Neuronal stem cell (in vitro differentiated cells): ENCODE results near the gene TRPC5OS.

ENCODE experiments used
- DNase-seq: peaks from one replicate; pipeline ENCODE4 v3.0.0-alpha.2; 2013; ENCODE audit warnings: low spot score
- H2AFZ ChIP-seq: one replicate; pipeline ENCODE4 v1.6.1; 2013; ENCODE audit warnings: mild to moderate bottlenecking, low read length, inconsistent platforms
- H2AK5ac ChIP-seq: 2 replicates; pipeline ENCODE4 v1.6.1; 2013; ENCODE audit warnings: low read depth, mild to moderate bottlenecking, inconsistent platforms, low read length, moderate library complexity, mixed read lengths
- H2BK120ac ChIP-seq: 2 replicates; pipeline ENCODE4 v1.6.1; 2013; ENCODE audit warnings: low read depth, mild to moderate bottlenecking, inconsistent platforms, low read length, moderate library complexity, mixed read lengths
- H2BK12ac ChIP-seq: one replicate; pipeline ENCODE4 v1.6.1; 2013; ENCODE audit warnings: low read length, inconsistent platforms
- H2BK15ac ChIP-seq: 2 replicates; pipeline ENCODE4 v1.6.1; 2013; ENCODE audit warnings: mild to moderate bottlenecking, low read length, inconsistent platforms, mixed read lengths
- H2BK5ac ChIP-seq: one replicate; pipeline ENCODE4 v1.6.1; 2013; ENCODE audit warnings: inconsistent platforms, mild to moderate bottlenecking, low read length, moderate library complexity
- H3K14ac ChIP-seq: one replicate; pipeline ENCODE4 v1.6.1; 2013; ENCODE audit warnings: low read length, inconsistent platforms
- H3K18ac ChIP-seq: 2 replicates; pipeline ENCODE4 v1.6.1; 2013; ENCODE audit warnings: low read length, inconsistent platforms
- H3K23ac ChIP-seq: 2 replicates; pipeline ENCODE4 v1.6.1; 2013; ENCODE audit warnings: low read depth, mild to moderate bottlenecking, mixed read lengths, low read length, inconsistent platforms; ENCODE audit not compliant: poor library complexity
- H3K27ac ChIP-seq: replicated peaks from 3 replicates; pipeline ENCODE4 v1.5.1; 2013; ENCODE audit warnings: low read length, inconsistent platforms
- H3K27me3 ChIP-seq, 3 experiments: 2 replicates each; pipeline ENCODE4 v1.6.1; 2013; ENCODE audit warnings: low read length in 3 of 3, mild to moderate bottlenecking in 2 of 3, inconsistent platforms in 1 of 3, low read depth in 1 of 3, mixed read lengths in 1 of 3, moderate library complexity in 1 of 3; ENCODE audit not compliant: control insufficient read depth in 3 of 3, insufficient read depth in 3 of 3
- H3K36me3 ChIP-seq, 2 donors: replicated peaks in 1 of 2; 2 replicates each; pipeline ENCODE4 v1.6.1; 2013; ENCODE audit warnings: low read length in 2 of 2; ENCODE audit not compliant: control insufficient read depth in 2 of 2, insufficient read depth in 2 of 2
- H3K4ac ChIP-seq: 2 replicates; pipeline ENCODE4 v1.6.1; 2013; ENCODE audit warnings: inconsistent platforms, mild to moderate bottlenecking, low read length, moderate library complexity
- H3K4me1 ChIP-seq, 2 donors: 1 replicate in 1 of 2; 2 replicates in 1 of 2; pipeline ENCODE4 v1.6.1; 2013; ENCODE audit warnings: low read length in 2 of 2, low read depth in 1 of 2; ENCODE audit not compliant: control insufficient read depth in 2 of 2, insufficient read depth in 1 of 2
- H3K4me2 ChIP-seq: one replicate; pipeline ENCODE4 v1.6.1; 2013; ENCODE audit warnings: mild to moderate bottlenecking, low read length, inconsistent platforms; ENCODE audit not compliant: insufficient read depth, poor library complexity, severe bottlenecking
- H3K4me3 ChIP-seq, 2 donors: 2 replicates each; pipeline ENCODE4 v1.5.1; 2013; ENCODE audit warnings: low read length in 2 of 2, mild to moderate bottlenecking in 2 of 2, inconsistent platforms in 1 of 2, moderate library complexity in 1 of 2
- H3K79me1 ChIP-seq: one replicate; pipeline ENCODE4 v1.6.1; 2013; ENCODE audit warnings: low read depth, mild to moderate bottlenecking, inconsistent platforms, low read length, moderate library complexity
- H3K9ac ChIP-seq: one replicate; pipeline ENCODE4 v1.6.1; 2013; ENCODE audit warnings: mild to moderate bottlenecking, low read depth, low read length, inconsistent platforms; ENCODE audit not compliant: poor library complexity
- H3K9me3 ChIP-seq, 2 donors: replicated peaks in 1 of 2; 2 replicates each; pipeline versions ENCODE3 to v1.6.1; 2013; ENCODE audit warnings: low read length in 2 of 2, mild to moderate bottlenecking in 2 of 2, inconsistent platforms in 1 of 2, low read depth in 1 of 2, mixed read lengths in 1 of 2, moderate library complexity in 1 of 2; ENCODE audit not compliant: control insufficient read depth in 2 of 2, insufficient read depth in 1 of 2
- H4K8ac ChIP-seq: one replicate; pipeline ENCODE4 v1.6.1; 2013; ENCODE audit warnings: low read depth, mild to moderate bottlenecking, inconsistent platforms, low read length, moderate library complexity
- H4K91ac ChIP-seq: one replicate; pipeline ENCODE4 v1.6.1; 2013; ENCODE audit warnings: low read length, low read depth, mild to moderate bottlenecking, inconsistent platforms; ENCODE audit not compliant: poor library complexity
- WGBS, 2 donors: extraction: QIAGEN DNeasy Blood & Tissue Kit; methylation state at CpG; one replicate each; pipeline ENCODE4 v1.1.7; 2013; ENCODE audit warnings: missing lambda C conversion rate in 2 of 2, mixed read lengths in 1 of 2; ENCODE audit not compliant: insufficient read length in 2 of 2, insufficient replicate concordance in 1 of 2; ENCODE audit errors: extremely low coverage in 2 of 2; 5-methylcytosine and 5-hydroxymethylcytosine counted together

The TRPC5OS gene

GRCh38 chrX:111854556-111855490 is 21.2 kb upstream of the TRPC5OS start:
- Histone ChIP-seq H3K27me3 (no peaks in the 10 kb centered on the region), H3K36me3 (no peaks in the 10 kb centered on the region), H2AK5ac (no peak overlapping the region), H4K91ac (no peak overlapping the region), H2BK12ac (no peak overlapping the region), H3K4me1 (no peaks in the 10 kb centered on the region), H3K27ac (no peak overlapping the region), H3K4me2 (no peak overlapping the region), H3K9ac (no peak overlapping the region), H3K23ac (no peak overlapping the region), H2BK5ac (no peak overlapping the region), H2BK120ac (no peak overlapping the region), H3K4ac (no peak overlapping the region), H3K18ac (no peak overlapping the region), H3K9me3 (no peaks in the 10 kb centered on the region), H3K4me3 (no peak overlapping the region), H2AFZ (no peak overlapping the region), H2BK15ac (no peak overlapping the region), H4K8ac (no peak overlapping the region), H3K79me1 (no peaks in the 10 kb centered on the region), H3K14ac (no peak overlapping the region)
- DNase-seq: no peak
- WGBS, 2 donors: no CpG with 5 or more reads among the region's 4 CpGs

DNA sequence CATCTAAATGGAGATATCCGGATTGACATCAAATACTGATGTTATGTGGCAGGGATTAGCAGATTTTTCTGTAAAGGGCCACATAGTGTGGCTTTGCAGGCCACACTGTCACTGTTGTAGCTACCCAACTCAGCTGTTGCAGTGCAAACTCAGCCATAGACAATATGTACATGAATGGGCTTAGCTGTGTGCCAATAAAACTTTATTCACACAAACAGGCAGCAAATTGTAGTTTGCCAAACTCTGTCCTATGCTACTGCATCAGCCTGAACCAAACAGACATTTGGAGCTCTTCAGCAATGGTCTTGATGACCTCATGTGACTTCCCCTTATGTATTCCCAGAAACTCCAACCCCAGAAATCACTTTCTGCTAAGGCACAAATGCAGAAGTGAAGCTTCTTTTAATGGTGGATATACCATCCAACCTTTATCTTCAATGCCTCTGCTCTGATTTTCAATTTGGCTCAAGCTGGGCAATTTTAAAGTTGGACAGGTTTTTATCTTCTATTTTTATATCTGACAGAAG is 18.4 kb upstream of the TRPC5OS start:
- Histone ChIP-seq H4K91ac (no peak overlapping the region), H3K18ac (no peak overlapping the region), H3K9me3 (no peaks in the 10 kb centered on the region), H3K4ac (no peak overlapping the region), H3K27me3 (no peaks in the 10 kb centered on the region), H4K8ac (no peak overlapping the region), H3K79me1 (no peaks in the 10 kb centered on the region), H2BK12ac (no peak overlapping the region), H2BK15ac (no peak overlapping the region), H2AK5ac (no peak overlapping the region), H3K27ac (no peak overlapping the region), H3K36me3 (no peaks in the 10 kb centered on the region), H2BK5ac (no peak overlapping the region), H2BK120ac (no peak overlapping the region), H3K23ac (no peak overlapping the region), H3K4me3 (no peak overlapping the region), H3K4me2 (no peak overlapping the region), H3K4me1 (no peaks in the 10 kb centered on the region), H2AFZ (no peak overlapping the region), H3K14ac (no peak overlapping the region), H3K9ac (no peak overlapping the region)
- DNase-seq: no peak
- whole genome bisulfite sequencing, 2 donors: no CpG with 5 or more reads among the region's 1 CpG

GRCh38 chrX:111861605-111862004 is 14.4 kb upstream of the TRPC5OS start:
- DNase-seq: no peak
- Histone ChIP-seq H4K91ac (no peak overlapping the region), H3K27ac (no peak overlapping the region), H2BK5ac (no peak overlapping the region), H3K4me3 (no peak overlapping the region), H4K8ac (no peak overlapping the region), H3K27me3 (no peaks in the 10 kb centered on the region), H3K79me1 (no peaks in the 10 kb centered on the region), H3K4me1 (no peaks in the 10 kb centered on the region), H3K4ac (no peak overlapping the region), H2AFZ (no peak overlapping the region), H3K4me2 (no peak overlapping the region), H2BK120ac (no peak overlapping the region), H3K18ac (no peak overlapping the region), H2AK5ac (no peak overlapping the region), H3K14ac (no peak overlapping the region), H2BK15ac (no peak overlapping the region), H3K36me3 (no peaks in the 10 kb centered on the region), H3K9ac (no peak overlapping the region), H2BK12ac (no peak overlapping the region), H3K9me3 (no peaks in the 10 kb centered on the region), H3K23ac (no peak overlapping the region)
- WGBS, 2 donors: no CpG with 5 or more reads among the region's 5 CpGs

- Histone ChIP-seq H4K8ac (no peak overlapping the region), H2AK5ac (no peak overlapping the region), H2BK5ac (no peak overlapping the region), H2AFZ (no peak overlapping the region), H3K27ac (no peak overlapping the region), H3K4me2 (no peak overlapping the region), H3K27me3 (no peaks in the 10 kb centered on the region), H4K91ac (no peak overlapping the region), H2BK120ac (no peak overlapping the region), H3K4ac (no peak overlapping the region), H3K36me3 (no peaks in the 10 kb centered on the region), H2BK15ac (no peak overlapping the region), H3K23ac (no peak overlapping the region), H3K4me3 (no peak overlapping the region), H3K79me1 (no peaks in the 10 kb centered on the region), H3K4me1 (no peaks in the 10 kb centered on the region), H3K9me3 (no peaks in the 10 kb centered on the region), H3K9ac (no peak overlapping the region), H3K18ac (no peak overlapping the region), H3K14ac (no peak overlapping the region), H2BK12ac (no peak overlapping the region)
- WGBS, 2 donors: no CpG with 5 or more reads among the region's 2 CpGs
- no peak for DNase-seq
Measured at GRCh38 chrX:111867236-111867635, 8.7 kb upstream of the TRPC5OS start.
